RPMI7951 (cell line): Measurements from ENCODE around the gene SLC22A15. TPM values are rescaled to one million over a fixed set of nuclear protein-coding genes. Genes with fewer than 3 reads are reported as not detected.
"Not testable (repeated sequence)": the region's sequence is repeated elsewhere in the genome, so short reads cannot be mapped to it uniquely, and the experiment has no call there.

Source experiments
- DNase-seq: peaks from one replicate; pipeline ENCODE4 v3.0.0-alpha.2; 2012; ENCODE audit warnings: low read depth
- total RNA-seq: library from RNA; depleted of rRNA; stranded (reverse); fragments of >200 nt; shearing (Covaris generic); gene quantifications from 2 replicates; pipeline ENCODE4 v1.2.3, GENCODE V29; 2014; rRNA removed

Gene SLC22A15
- 0.20 and 0.60 TPM in 2 replicates for total RNA-seq

DNA sequence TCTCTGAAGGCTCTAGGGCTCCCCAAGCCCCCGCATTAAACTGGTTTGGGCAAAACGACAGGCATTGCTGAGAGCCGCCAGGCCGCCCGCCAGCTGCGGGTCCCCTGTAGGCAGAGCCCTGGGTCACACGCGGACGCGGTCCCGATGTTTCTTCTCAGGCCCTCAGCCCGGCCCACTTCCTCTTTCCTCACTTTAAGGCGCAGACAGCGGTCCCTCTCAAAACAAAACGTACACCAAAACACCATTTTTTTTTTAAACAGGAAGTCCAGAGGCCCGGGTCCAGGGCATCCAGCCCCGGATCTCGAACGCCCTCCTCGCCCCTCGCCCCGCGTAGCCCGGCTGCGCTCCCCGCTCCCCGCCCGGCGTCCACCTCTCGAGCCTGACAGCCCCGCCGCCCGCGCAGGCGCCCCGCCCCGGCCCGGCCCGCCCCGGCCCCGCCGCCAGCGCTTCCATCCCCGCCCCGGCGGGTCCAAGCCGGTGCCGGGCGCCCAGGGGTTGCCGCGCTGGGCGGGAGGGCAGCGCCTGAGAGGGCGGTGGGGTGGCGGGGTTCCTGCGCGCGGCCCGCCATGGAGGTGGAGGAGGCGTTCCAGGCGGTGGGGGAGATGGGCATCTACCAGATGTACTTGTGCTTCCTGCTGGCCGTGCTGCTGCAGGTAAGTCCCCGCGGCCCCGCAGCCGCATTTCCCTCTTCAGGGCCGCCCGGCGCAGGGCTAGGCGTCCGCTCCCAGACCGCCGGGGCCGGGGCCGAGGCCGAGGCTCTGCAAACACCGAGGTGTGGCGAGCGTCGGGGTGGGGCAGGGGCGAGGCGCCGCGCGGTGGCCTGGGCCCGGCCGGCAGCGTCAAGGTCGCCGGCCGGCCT, at the start of gene SLC22A15:
Gene SLC22A15 (plus strand): TSS at position 452 of the 859 bp plus-strand sequence. CDS start 115 bp downstream, at position 567.
- DNase-seq: peak; percentile 49

DNA sequence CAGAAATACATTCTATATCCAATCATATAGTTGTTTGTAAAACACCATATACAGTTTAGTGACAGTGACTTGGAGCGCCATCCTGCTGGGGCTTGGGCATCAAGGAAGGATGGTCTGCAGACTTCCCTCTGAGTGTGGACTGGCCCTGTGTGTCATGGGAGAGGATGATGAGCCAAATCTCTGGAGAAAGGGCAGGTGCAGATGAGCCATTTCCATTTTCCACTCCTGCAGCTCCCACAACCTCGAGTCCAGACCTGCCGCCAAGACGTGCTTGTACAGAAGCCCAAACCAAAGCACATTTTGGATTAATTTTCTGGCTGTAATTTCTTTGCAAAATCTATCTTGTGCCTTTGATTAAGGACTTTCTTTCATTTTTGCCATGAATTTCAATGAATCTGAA, 48.3 kb upstream of the SLC22A15 start:
- DNase-seq: no peak

GRCh38 chr1:115929881-115930280, 46.4 kb upstream of the SLC22A15 start:
- DNase-seq: peak; percentile 79

DNA sequence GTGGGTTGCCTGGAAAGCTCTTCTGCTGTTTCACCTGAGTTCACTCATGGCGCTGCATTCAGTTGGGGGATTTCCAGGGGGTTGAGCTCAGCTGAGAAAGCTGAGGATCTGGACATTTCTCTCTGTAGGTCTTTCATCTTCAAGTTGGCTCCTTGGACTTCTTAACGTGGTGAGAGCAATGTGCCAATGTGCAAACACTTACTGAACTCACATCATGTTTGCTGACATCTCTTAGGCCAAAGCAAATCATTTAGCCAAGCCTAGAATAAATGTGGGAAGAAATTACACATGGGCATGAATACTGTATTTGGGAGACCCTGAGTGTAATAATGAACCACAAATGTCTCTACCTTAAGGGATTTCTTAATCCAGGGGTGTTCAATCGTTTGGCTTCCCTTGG, 42.7 kb upstream of the SLC22A15 start:
- no peak for DNase-seq

DNA sequence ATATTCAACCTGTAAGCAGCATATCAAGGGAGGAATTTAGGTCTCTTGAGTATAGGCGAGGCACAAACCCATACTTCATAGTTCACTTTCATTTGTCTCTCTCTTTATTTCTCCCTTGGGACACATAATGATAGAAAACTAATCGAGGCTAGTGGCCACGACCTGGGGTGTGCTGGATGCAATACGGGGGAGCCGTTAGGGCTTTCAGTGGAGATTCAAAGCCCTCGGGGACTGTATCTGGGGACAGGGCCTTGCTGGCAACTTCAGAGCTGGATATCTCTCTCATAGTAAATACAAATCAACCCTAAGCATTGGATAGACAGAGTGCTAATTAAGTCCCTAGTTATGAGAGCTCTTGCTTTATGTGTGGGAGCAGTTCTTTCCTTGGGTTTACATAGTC, 36.9 kb upstream of the SLC22A15 start:
- no peak for DNase-seq

- DNase-seq: no peak
These were observed 30.2 kb upstream of the SLC22A15 start for GRCh38 chr1:115946116-115946515.

GRCh38 chr1:115949156-115949555, 27.2 kb upstream of the SLC22A15 start:
- peak; percentile 7 for DNase-seq

DNA sequence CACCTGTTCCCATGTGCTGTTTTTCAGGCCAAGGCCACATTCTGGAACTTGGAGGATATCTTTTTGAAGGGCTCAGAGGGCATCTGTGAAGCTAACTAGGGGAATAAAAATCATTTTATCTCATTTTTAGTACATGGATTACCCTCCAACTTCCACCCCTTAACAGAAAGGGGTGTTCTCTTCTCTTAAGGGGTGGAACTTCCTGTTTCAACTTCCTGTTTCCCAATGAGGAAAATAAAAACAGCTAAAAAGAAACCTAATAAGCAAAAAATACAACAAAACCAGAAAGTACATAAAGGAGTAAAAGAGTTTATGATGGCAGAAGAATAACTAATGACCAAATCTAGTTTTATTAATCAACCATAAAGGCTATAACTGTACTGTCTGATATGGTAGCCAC, 24.8 kb upstream of the SLC22A15 start:
- DNase-seq: no peak

GRCh38 chr1:115952547-115952946, 23.8 kb upstream of the SLC22A15 start:
- no peak for DNase-seq

GRCh38 chr1:115953180-115953579, 23.1 kb upstream of the SLC22A15 start:
- no peak for DNase-seq

DNA sequence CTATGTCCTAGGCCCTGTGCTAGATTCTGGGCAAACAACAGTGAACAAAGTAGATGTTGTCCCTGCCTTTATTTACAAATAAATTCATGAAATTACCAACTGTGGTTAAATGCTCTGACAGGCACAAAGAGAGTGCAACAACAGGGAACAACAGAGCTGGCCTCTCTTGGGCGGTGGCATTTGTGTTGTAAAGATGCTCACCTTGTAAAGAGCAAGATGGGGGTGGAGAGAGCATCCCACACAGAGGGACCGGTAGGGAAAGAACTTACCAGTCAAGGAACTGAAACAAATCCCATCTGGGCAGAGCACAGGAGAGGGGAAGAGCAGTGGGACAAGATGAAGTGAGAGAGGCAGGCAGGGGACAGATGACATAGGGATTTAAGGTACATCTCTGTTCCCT, 21.6 kb upstream of the SLC22A15 start:
- DNase-seq: no peak

- DNase-seq: no peak
These were observed 21.1 kb upstream of the SLC22A15 start for GRCh38 chr1:115955228-115955627.

DNA sequence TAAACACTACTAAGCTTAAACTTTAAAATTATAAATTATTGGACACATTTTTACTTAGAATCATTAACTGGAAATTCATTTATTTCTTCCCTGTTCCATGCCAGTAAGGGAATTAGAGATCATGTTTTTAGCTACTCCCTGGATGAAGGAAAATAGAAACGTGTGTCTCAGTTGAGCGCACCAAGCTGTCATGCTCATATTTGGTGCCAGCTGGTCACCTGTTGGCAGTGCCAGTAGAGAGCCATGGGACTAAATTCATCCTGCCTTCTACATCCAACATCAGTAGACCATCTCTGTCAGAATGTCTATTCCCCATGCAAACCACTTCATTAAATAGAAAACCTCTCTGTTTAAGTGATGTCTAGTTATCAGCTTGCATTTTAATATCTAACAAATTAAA, 17.4 kb upstream of the SLC22A15 start:
- no peak for DNase-seq

DNA sequence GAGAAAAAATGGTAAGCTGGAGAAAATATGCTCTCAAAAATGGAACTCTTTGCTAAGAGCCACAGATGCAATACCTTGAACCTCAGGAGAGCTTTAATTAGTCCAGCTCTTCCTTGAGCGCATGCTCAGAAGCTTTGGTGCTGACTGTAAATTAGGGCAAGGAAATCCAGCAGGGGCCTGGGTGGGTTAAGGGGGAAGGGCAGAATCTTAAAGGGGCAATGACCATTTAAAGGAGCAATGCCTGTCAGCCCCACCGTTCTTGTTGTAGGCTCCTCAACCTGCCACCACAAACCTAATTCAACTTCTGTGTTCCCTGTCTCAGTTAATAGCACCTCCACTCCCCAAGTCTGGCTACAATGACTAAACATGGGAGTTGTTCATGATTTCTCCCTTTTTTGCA, 6.8 kb upstream of the SLC22A15 start:
- DNase-seq: no peak

DNA sequence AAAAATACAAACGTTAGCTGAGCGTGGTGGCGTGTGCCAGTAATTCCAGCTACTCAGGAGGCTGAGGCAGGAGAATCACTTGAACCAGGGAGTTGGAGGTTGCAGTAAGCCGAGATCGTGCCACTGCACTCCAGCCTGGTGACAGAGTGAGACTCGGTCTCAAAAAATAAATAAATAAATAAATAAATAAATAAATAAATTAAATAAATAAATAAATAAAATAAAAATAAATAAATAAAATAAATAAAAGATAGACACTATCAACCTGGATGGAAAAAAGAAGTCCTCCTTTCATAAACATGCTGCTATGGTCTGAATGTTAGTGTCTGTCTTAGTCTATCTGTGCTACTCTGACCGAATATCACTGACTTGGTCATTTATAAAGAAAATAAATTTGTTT, 4.5 kb upstream of the SLC22A15 start:
- not testable (repeated sequence) for DNase-seq

DNA sequence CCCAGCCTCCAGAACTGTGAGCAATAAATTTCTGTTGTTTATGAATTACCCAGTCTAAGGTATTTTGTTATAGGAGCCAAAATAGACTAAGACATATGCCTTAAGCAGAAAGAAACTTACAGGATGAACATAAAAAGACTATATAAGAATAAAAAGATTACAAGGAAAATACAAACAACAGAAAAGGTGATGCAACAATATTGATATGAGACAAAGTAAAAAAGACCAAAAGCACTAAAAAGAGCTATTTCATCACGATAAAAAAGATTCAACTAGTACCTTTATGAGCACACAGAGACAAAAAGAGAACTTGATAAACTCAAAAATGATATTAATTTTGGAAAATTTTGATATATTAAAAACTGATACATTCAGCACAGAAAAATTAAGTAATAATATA, 3.2 kb upstream of the SLC22A15 start:
- DNase-seq: no peak

- no peak for DNase-seq
These were observed 698 bp upstream of the SLC22A15 start for GRCh38 chr1:115975569-115976061.

- DNase-seq: no peak
These were observed 697 bp downstream of the SLC22A15 start for GRCh38 chr1:115976921-115977498.

GRCh38 chr1:115977499-115978258, 1.4 kb downstream of the SLC22A15 start:
- DNase-seq: peak; percentile 62

- no peak for DNase-seq
These were observed 2.1 kb downstream of the SLC22A15 start for GRCh38 chr1:115978292-115978941.

- no peak for DNase-seq
These were observed 3.8 kb downstream of the SLC22A15 start for GRCh38 chr1:115980156-115980555.
